Measurements from ENCODE around the gene RNF212. TPM values are rescaled to one million over a fixed set of nuclear protein-coding genes. Genes with fewer than 3 reads are reported as not detected.

The RNF212 gene
- total RNA-seq, 1 experiment from 2014 or later = 2.4 TPM

- CTCF ChIA-PET = no interaction called here
- no peak for DNase-seq (ENCODE audit: low spot score)
- H3K9me3 ChIP-seq (ENCODE audit: low read depth, low read length, poor library complexity, severe bottlenecking) = no peaks in the 10 kb centered on the region
- BruUV-seq (replicated peaks) = no TSS peak
- intact Hi-C loops (cut with micrococcal nuclease; ENCODE audit: unreplicated experiment) = no loop called here
- no peaks in the 10 kb centered on the region for H3K36me3 ChIP-seq (ENCODE audit: insufficient read depth, low read length, poor library complexity, severe bottlenecking)
- H3K4me1 ChIP-seq (ENCODE audit: insufficient read depth, low read length, poor library complexity, severe bottlenecking) = no peaks in the 10 kb centered on the region
- no peak overlapping the region for H3K4me3 ChIP-seq (ENCODE audit: low read depth, low read length, poor library complexity, severe bottlenecking)
- TF ChIP-seq EZH2 (IDR thresholded peaks at IDR 0.05; ENCODE audit: borderline replicate concordance, low read depth, low read length, poor library complexity, severe bottlenecking) = no peak
- no peak for TF ChIP-seq CTCF (conservative IDR thresholded peaks at IDR 0.05; ENCODE audit: low read depth, low read length)
- no peak overlapping the region for H3K27ac ChIP-seq (ENCODE audit: low read depth, low read length, poor library complexity, severe bottlenecking)
- POLR2A ChIA-PET (ENCODE audit: low non-redundant PET) = no interaction called here
- H3K27me3 ChIP-seq (replicated peaks; ENCODE audit: insufficient read depth, low read depth, low read length, poor library complexity) = peaks cover 12% of the 10 kb centered on the region
Observed at GRCh38 chr4:1079711-1080265, 33.6 kb downstream of the RNF212 start.

- H3K4me3 ChIP-seq (ENCODE audit: low read depth, low read length, poor library complexity, severe bottlenecking) = no peak overlapping the region
- no TSS peak for BruUV-seq (replicated peaks)
- TF ChIP-seq CTCF (conservative IDR thresholded peaks at IDR 0.05; ENCODE audit: low read depth, low read length) = no peak
- no peak for TF ChIP-seq EZH2 (IDR thresholded peaks at IDR 0.05; ENCODE audit: borderline replicate concordance, low read depth, low read length, poor library complexity, severe bottlenecking)
- peaks cover 7% of the 10 kb centered on the region for H3K27me3 ChIP-seq (replicated peaks; ENCODE audit: insufficient read depth, low read depth, low read length, poor library complexity)
- no peak overlapping the region for H3K27ac ChIP-seq (ENCODE audit: low read depth, low read length, poor library complexity, severe bottlenecking)
- no peaks in the 10 kb centered on the region for H3K9me3 ChIP-seq (ENCODE audit: low read depth, low read length, poor library complexity, severe bottlenecking)
- ChIA-PET CTCF (no interaction called here), POLR2A (ENCODE audit: low non-redundant PET) (no interaction called here)
- intact Hi-C loops (cut with micrococcal nuclease; ENCODE audit: unreplicated experiment) = no loop called here
- H3K4me1 ChIP-seq (ENCODE audit: insufficient read depth, low read length, poor library complexity, severe bottlenecking) = no peaks in the 10 kb centered on the region
- H3K36me3 ChIP-seq (ENCODE audit: insufficient read depth, low read length, poor library complexity, severe bottlenecking) = no peaks in the 10 kb centered on the region
- no peak for DNase-seq (ENCODE audit: low spot score)
Observed at GRCh38 chr4:1078490-1078889, 34.9 kb downstream of the RNF212 start.

GRCh38 chr4:1077711-1078477 is 35.5 kb downstream of the RNF212 start:
- TF ChIP-seq EZH2 (IDR thresholded peaks at IDR 0.05; ENCODE audit: borderline replicate concordance, low read depth, low read length, poor library complexity, severe bottlenecking) (no peak), CTCF (conservative IDR thresholded peaks at IDR 0.05; ENCODE audit: low read depth, low read length) (no peak)
- no peak for DNase-seq (ENCODE audit: low spot score)
- BruUV-seq (replicated peaks) = no TSS peak
- intact Hi-C loops (cut with micrococcal nuclease; ENCODE audit: unreplicated experiment) = no loop called here
- POLR2A ChIA-PET (ENCODE audit: low non-redundant PET) = no interaction called here
- Histone ChIP-seq H3K27me3 (replicated peaks; ENCODE audit: insufficient read depth, low read depth, low read length, poor library complexity) (peaks cover 7% of the 10 kb centered on the region), H3K4me1 (ENCODE audit: insufficient read depth, low read length, poor library complexity, severe bottlenecking) (no peaks in the 10 kb centered on the region), H3K36me3 (ENCODE audit: insufficient read depth, low read length, poor library complexity, severe bottlenecking) (no peaks in the 10 kb centered on the region), H3K27ac (ENCODE audit: low read depth, low read length, poor library complexity, severe bottlenecking) (no peak overlapping the region), H3K4me3 (ENCODE audit: low read depth, low read length, poor library complexity, severe bottlenecking) (no peak overlapping the region), H3K9me3 (ENCODE audit: low read depth, low read length, poor library complexity, severe bottlenecking) (no peaks in the 10 kb centered on the region)
- CTCF ChIA-PET = no interaction called here
